Measurements from ENCODE around the gene ASB13.

DNA sequence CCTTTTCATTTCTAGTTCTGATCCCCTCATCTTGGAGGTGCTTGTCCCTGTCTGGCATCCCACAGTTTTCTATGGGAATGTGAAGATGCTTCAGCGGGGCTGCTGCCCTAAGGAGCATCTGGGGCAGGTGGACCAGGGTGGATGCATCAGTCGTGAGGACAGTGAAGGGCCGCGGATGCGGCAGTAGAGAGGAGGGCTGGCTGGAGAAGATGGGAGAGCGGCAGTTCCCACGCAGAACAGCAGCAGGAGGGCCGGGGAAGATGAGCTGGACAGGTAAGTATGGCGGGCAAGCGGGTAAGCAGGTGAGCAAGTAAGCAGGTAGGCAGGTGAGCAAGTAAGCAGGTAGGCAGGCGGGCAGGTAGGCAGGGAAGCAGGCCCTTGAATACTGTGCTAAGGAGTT is 48.9 kb downstream of the ASB13 start:
- TF ChIP-seq POLR2A (IDR thresholded peaks at IDR 0.05; ENCODE audit: low read length) (no peak), GATA1 (IDR thresholded peaks at IDR 0.05; ENCODE audit: low read depth, low read length) (no peak)

All from erythroblast (primary cell).